K562 (cell line): Measurements from ENCODE around the gene MARK3. TPM values are rescaled to one million over a fixed set of nuclear protein-coding genes. Genes with fewer than 3 reads are reported as not detected.

Experiments used
- ATF2 ChIP-seq: sonication (generic); formaldehyde crosslinking; IDR thresholded peaks from 2 replicates; pipeline ENCODE4 v1.8.1; 2022; ENCODE audit warnings: missing genetic modification reagents
- ELF1 ChIP-seq: fragments of 200-800 bp; sonication (Bioruptor generic); IDR thresholded peaks from 2 replicates; pipeline ENCODE4 v1.6.1; 2016; ENCODE audit warnings: missing genetic modification characterization, missing compliant biosample characterization
- FOXK2 ChIP-seq, 2 experiments: fragments of 450-650 bp; IDR thresholded peaks in 1 of 2; conservative IDR thresholded peaks in 1 of 2; 2 replicates each; pipeline ENCODE4 v1.6.1; 2016; ENCODE audit warnings: low read depth in 2 of 2, mild to moderate bottlenecking in 1 of 2
- HINFP ChIP-seq: fragments of 450-650 bp; conservative IDR thresholded peaks from 2 replicates; pipeline ENCODE4 v1.6.1; 2016; ENCODE audit warnings: missing genetic modification characterization, low read depth, mild to moderate bottlenecking, control low read depth, missing compliant biosample characterization
- PHF8 ChIP-seq: fragments of 200-600 bp; sonication (generic); IDR thresholded peaks from 2 replicates; pipeline ENCODE4 v1.6.1; 2012; ENCODE audit warnings: mixed run types, mild to moderate bottlenecking, inconsistent platforms, low read length, moderate library complexity, borderline replicate concordance
- RAD51 ChIP-seq: fragments of 450-650 bp; IDR thresholded peaks from 2 replicates; pipeline ENCODE4 v1.7.1; 2016; ENCODE audit warnings: low read depth, mild to moderate bottlenecking, borderline replicate concordance
- RBM14 ChIP-seq: fragments of 200-400 bp; formaldehyde crosslinking; IDR thresholded peaks from 2 replicates; pipeline ENCODE4 v1.6.1; 2018; ENCODE audit warnings: low read depth, mild to moderate bottlenecking, low read length, moderate library complexity, borderline replicate concordance; ENCODE audit not compliant: insufficient read depth
- SIN3A ChIP-seq, 2 experiments: fragments of 150-350 bp in 1 of 2; IDR thresholded peaks; 2 replicates each; pipeline ENCODE4 v1.6.1; 2011 to 2016; ENCODE audit warnings: borderline replicate concordance in 2 of 2, low read depth in 2 of 2, low read length in 2 of 2, mild to moderate bottlenecking in 2 of 2, moderate library complexity in 2 of 2; ENCODE audit not compliant: control insufficient read depth in 1 of 2
- TBP ChIP-seq: optimal IDR thresholded peaks from 2 replicates; pipeline ENCODE3; 2011; ENCODE audit warnings: low read depth, low read length, improper control_type of control experiment
- TEAD4 ChIP-seq, 2 experiments: sonication (generic) in 1 of 2; formaldehyde crosslinking in 1 of 2; IDR thresholded peaks; 2 replicates each; pipeline versions ENCODE4 v1.6.1 to v1.8.0; 2012 to 2022; ENCODE audit warnings: borderline replicate concordance in 1 of 2, inconsistent platforms in 1 of 2, low read length in 1 of 2, mild to moderate bottlenecking in 1 of 2, missing genetic modification reagents in 1 of 2
- ZNF212 ChIP-seq: fragments of 450-650 bp; formaldehyde crosslinking; IDR thresholded peaks from 2 replicates; pipeline ENCODE4 v1.4.0; 2020; ENCODE audit warnings: mild to moderate bottlenecking
- ZNF395 ChIP-seq: fragments of 200-800 bp; sonication (Bioruptor generic); IDR thresholded peaks from 2 replicates; pipeline ENCODE4 v1.6.1; 2017; ENCODE audit warnings: missing genetic modification characterization, missing compliant biosample characterization
- ZNF766 ChIP-seq: fragments of 200-800 bp; sonication (Bioruptor generic); conservative IDR thresholded peaks from 2 replicates; pipeline ENCODE4 v1.6.1; 2016; ENCODE audit warnings: missing genetic modification characterization, missing compliant biosample characterization
- polyA plus RNA-seq, 8 experiments: library from polyadenylated mRNA; depleted of rRNA in 4 of 8; stranded (reverse) in 5 of 8; unstranded in 3 of 8; fragments of >200 nt; fragmentation: Nextera tagmentation in 2 of 8; fragmentation: Illumina TruSeq in 1 of 8; extraction: Ambion mirVana in 2 of 8; extraction: Trizol in 1 of 8; gene quantifications; 2 replicates each; pipeline versions ENCODE4 v1.2.1 to v1.2.3, GENCODE V29; 2011 to 2014; ENCODE audit warnings: inconsistent platforms in 1 of 8, missing spikeins in 1 of 8
- total RNA-seq, 7 experiments: library from RNA; depleted of rRNA in 6 of 7; stranded (reverse); fragments of >200 nt in 6 of 7; fragmentation: Illumina TruSeq in 2 of 7; extraction: Trizol in 2 of 7; gene quantifications; 2 replicates each; pipeline versions ENCODE4 v1.2.1 to v1.2.3, GENCODE V29; 2011 to 2021; ENCODE audit warnings: low replicate concordance in 1 of 7
- TF ChIP-seq, protein P1 (sequence below): fragments of 250-450 bp; sonication (Bioruptor Pico); IDR thresholded peaks from 2 replicates; pipeline ENCODE4 v1.5.0; 2021; ENCODE audit warnings: mild to moderate bottlenecking, moderate library complexity
- TF ChIP-seq, protein P2 (sequence below), 2 experiments: fragments of 450-650 bp; conservative IDR thresholded peaks; 2 replicates each; pipeline ENCODE4 v1.6.1; 2017; ENCODE audit warnings: mild to moderate bottlenecking in 2 of 2, moderate library complexity in 2 of 2

Gene MARK3
- total and polyA plus RNA-seq, 9 of the 15 experiments (the other 6 are each of a cell fraction or from before 2014, with no cell fraction given), result 10.1 to 68.7 (median 56.3) TPM

DNA sequence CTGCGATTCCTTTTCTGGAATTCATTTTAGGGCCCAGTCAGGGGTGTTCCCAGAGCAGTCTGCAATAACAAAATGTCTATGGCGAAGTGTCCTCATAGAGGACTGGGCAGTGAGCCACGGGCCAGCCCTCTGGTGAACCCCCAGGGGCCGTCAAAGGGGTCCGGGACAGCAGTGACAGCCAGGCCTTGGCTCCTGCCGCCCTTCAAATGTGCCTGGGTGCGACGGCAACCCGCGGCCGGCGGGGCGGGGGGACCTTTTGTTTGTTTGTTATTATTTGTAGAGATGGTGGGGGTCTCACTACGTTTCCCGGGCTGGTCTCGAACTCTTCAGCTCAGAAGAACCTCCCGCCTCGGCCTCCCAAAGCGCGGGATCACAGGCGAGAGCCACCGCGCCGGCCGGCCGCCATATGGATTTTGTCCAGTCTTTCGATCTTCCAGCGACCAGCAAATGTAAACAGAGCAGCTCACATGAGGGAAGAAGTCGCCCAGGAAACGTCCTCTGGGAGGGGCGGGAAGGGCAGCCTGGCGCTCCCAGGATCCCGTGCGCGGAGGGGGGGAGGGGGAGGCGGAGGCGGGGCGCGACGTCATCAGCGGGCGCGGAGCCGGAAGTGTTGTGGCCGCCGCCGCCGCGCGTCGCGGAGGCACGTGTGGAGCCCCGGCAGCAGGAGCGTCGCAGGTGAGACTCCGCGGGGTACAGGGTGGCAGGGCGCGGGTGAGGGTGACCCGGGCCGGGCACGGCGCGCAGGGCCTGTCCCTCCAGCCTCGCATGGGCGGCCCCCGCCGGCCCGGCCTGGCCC lies 143.6 kb downstream of the MARK3 start, which contains the start of gene TRMT61A (continued):
- peak; percentile 97 to 99 for TF ChIP-seq SIN3A (IDR thresholded peaks at IDR 0.05; ENCODE audit: borderline replicate concordance in 2 of 2, control insufficient read depth in 1 of 2, low read depth in 2 of 2, low read length in 2 of 2)
- no peak for TF ChIP-seq RBM14
- TF ChIP-seq PHF8, result peak; percentile 72; the same call in 1 of the 2 replicates
- TF ChIP-seq RAD51, result no peak
- TF ChIP-seq ZNF766 (CRISPR knock-in tag), result 0 out of 2 replicates have a peak, but pooled peaks have one; percentile 48
- no peak for TF ChIP-seq ATF2
- TF ChIP-seq TEAD4 (IDR thresholded peaks at IDR 0.05; ENCODE audit: low read length), result no peak
- no peak for TF ChIP-seq TEAD4 (CRISPR knock-in tag; IDR thresholded peaks at IDR 0.05; ENCODE audit: borderline replicate concordance)
- peak; percentile 56 for TF ChIP-seq TBP
- TF ChIP-seq, protein P1, sequence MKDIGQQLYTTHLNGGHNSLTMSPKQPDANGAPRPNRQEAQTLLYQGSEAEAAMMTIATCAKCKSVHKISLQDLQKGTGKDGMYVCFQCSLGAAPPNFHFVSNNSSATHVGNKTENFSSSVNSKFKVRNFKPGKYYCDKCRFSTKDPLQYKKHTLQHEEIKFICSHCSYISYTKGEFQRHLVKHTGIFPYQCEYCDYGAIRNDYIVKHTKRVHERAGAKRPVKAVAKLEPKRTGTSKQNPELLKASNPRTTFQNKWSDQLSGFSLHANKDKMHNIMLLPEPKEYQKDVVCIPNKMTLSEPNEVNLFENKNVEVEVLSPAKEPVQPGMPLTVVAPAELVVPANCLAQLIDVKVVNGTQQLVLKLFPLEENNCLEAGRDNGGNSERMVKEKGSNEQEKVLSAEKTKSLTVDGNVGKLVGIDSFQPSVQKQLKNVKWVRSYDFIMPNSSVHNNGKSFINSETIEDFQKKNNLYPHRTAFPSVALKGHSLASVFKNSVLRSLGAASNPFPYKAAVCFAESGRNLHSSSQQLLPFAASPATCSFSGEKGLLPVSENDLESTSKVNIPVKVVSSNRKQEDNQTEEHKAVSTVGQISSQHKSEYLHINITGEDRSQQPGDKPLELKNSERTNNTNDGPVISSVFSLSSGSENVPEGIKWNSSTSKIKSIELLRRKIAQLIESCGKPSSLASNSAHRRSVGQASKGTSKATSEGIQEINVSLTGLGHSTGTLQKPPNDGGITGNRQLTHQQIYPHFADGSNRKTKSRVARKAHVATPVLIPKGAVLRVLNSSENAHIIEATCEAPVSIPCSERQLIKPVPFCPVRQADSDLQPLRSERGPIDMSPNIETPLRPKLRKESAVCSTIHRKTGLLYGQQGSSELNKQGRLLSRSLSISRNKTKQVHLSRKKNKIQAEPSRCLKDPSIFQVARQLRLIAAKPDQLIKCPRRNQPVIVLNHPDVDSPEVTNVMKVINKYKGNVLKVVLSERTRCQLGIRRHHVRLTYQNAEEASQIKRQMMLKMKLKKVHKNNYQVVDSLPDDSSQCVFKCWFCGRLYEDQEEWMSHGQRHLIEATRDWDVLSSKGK (CRISPR knock-in tag), result no peak
- TF ChIP-seq FOXK2 (conservative IDR thresholded peaks at IDR 0.05 in 1 of 2, IDR thresholded peaks at IDR 0.05 in 1 of 2; ENCODE audit: low read depth in 2 of 2), result peak; percentile 93 to 95
- no peak for TF ChIP-seq HINFP (tag)
- TF ChIP-seq, protein P2, sequence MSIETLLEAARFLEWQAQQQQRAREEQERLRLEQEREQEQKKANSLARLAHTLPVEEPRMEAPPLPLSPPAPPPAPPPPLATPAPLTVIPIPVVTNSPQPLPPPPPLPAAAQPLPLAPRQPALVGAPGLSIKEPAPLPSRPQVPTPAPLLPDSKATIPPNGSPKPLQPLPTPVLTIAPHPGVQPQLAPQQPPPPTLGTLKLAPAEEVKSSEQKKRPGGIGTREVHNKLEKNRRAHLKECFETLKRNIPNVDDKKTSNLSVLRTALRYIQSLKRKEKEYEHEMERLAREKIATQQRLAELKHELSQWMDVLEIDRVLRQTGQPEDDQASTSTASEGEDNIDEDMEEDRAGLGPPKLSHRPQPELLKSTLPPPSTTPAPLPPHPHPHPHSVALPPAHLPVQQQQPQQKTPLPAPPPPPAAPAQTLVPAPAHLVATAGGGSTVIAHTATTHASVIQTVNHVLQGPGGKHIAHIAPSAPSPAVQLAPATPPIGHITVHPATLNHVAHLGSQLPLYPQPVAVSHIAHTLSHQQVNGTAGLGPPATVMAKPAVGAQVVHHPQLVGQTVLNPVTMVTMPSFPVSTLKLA (conservative IDR thresholded peaks at IDR 0.05), result peak; percentile 57 to 85
- TF ChIP-seq ZNF395 (CRISPR knock-in tag), result peak; percentile 80
- TF ChIP-seq ELF1, result peak; percentile 94
- TF ChIP-seq ZNF212 (CRISPR knock-in tag), result no peak
